Liver (tissue), 9 donors: Measurements from ENCODE around the gene PEAK1. TPM values are rescaled to one million over a fixed set of nuclear protein-coding genes. Genes with fewer than 3 reads are reported as not detected.

Experiments used
- DNase-seq: peaks from one replicate; pipeline ENCODE4 v3.0.0-alpha.2; 2017; ENCODE audit warnings: low spot score
- H3K27ac ChIP-seq, 2 donors: one replicate each; pipeline ENCODE4 v1.7.0; 2013; ENCODE audit warnings: inconsistent platforms in 2 of 2, low read length in 2 of 2, control low read depth in 1 of 2, low read depth in 1 of 2, mild to moderate bottlenecking in 1 of 2
- H3K27me3 ChIP-seq, 4 donors: one replicate each; pipeline versions ENCODE4 v1.6.1 to v1.7.0; 2013; ENCODE audit warnings: low read length in 3 of 4, inconsistent platforms in 1 of 4, mild to moderate bottlenecking in 1 of 4, moderate library complexity in 1 of 4; ENCODE audit not compliant: control insufficient read depth in 4 of 4, insufficient read depth in 4 of 4
- H3K36me3 ChIP-seq, 4 donors: one replicate each; pipeline versions ENCODE4 v1.6.1 to v1.7.0; 2013; ENCODE audit warnings: low read length in 3 of 4, mild to moderate bottlenecking in 3 of 4, low read depth in 1 of 4, moderate library complexity in 1 of 4; ENCODE audit not compliant: control insufficient read depth in 4 of 4, insufficient read depth in 3 of 4
- H3K4me1 ChIP-seq, 4 donors: one replicate each; pipeline versions ENCODE4 v1.6.1 to v1.7.0; 2013; ENCODE audit warnings: low read length in 3 of 4, mild to moderate bottlenecking in 3 of 4, moderate library complexity in 1 of 4; ENCODE audit not compliant: control insufficient read depth in 4 of 4, insufficient read depth in 4 of 4
- H3K4me3 ChIP-seq, 3 donors: one replicate each; pipeline versions ENCODE4 v1.6.1 to v1.7.0; 2013; ENCODE audit warnings: low read length in 3 of 3, control low read depth in 1 of 3, low read depth in 1 of 3, mild to moderate bottlenecking in 1 of 3
- H3K9ac ChIP-seq, 2 donors: one replicate each; pipeline ENCODE4 v1.7.0; 2013; ENCODE audit warnings: low read length in 2 of 2, mild to moderate bottlenecking in 2 of 2, moderate library complexity in 2 of 2, control low read depth in 1 of 2, low read depth in 1 of 2
- H3K9me3 ChIP-seq, 4 donors: one replicate each; pipeline versions ENCODE4 v1.6.1 to v1.7.0; 2013; ENCODE audit warnings: low read length in 3 of 4; ENCODE audit not compliant: control insufficient read depth in 4 of 4
- EGR1 ChIP-seq, 2 donors: IDR thresholded peaks; 2 replicates each; pipeline ENCODE4 v1.6.1; 2016 to 2018; ENCODE audit warnings: antibody characterized with exemption in 2 of 2, low read depth in 2 of 2
- FOXA1 ChIP-seq: IDR thresholded peaks from 2 replicates; pipeline ENCODE4 v1.6.1; 2016; ENCODE audit warnings: antibody characterized with exemption
- GABPA ChIP-seq, 2 donors: IDR thresholded peaks in 1 of 2; conservative IDR thresholded peaks in 1 of 2; 2 replicates each; pipeline ENCODE4 v1.6.1; 2016; ENCODE audit warnings: antibody characterized with exemption in 2 of 2, mild to moderate bottlenecking in 1 of 2, moderate library complexity in 1 of 2
- HNF4A ChIP-seq, 2 donors: conservative IDR thresholded peaks; 2 replicates each; pipeline ENCODE4 v1.6.1; 2016; ENCODE audit warnings: antibody characterized with exemption in 2 of 2, mild to moderate bottlenecking in 2 of 2
- HNF4G ChIP-seq: IDR thresholded peaks from 2 replicates; pipeline ENCODE4 v1.6.1; 2016; ENCODE audit warnings: antibody characterized with exemption
- JUND ChIP-seq, 2 donors: IDR thresholded peaks; 2 replicates each; pipeline ENCODE4 v1.6.1; 2016; ENCODE audit warnings: antibody characterized with exemption in 2 of 2
- MAX ChIP-seq: IDR thresholded peaks from 2 replicates; pipeline ENCODE4 v1.6.1; 2016; ENCODE audit warnings: antibody characterized with exemption
- NR2F2 ChIP-seq: IDR thresholded peaks from 2 replicates; pipeline ENCODE4 v1.6.1; 2016; ENCODE audit warnings: antibody characterized with exemption
- RAD21 ChIP-seq, 2 donors: IDR thresholded peaks; 2 replicates each; pipeline ENCODE4 v1.6.1; 2016; ENCODE audit warnings: antibody characterized with exemption in 2 of 2, mild to moderate bottlenecking in 2 of 2
- REST ChIP-seq: IDR thresholded peaks from 2 replicates; pipeline ENCODE4 v1.6.1; 2016; ENCODE audit warnings: antibody characterized with exemption, mild to moderate bottlenecking
- TAF1 ChIP-seq: conservative IDR thresholded peaks from 2 replicates; pipeline ENCODE4 v1.6.1; 2016; ENCODE audit warnings: antibody characterized with exemption, mild to moderate bottlenecking
- YY1 ChIP-seq: IDR thresholded peaks from 2 replicates; pipeline ENCODE4 v1.6.1; 2016; ENCODE audit warnings: antibody characterized with exemption, mild to moderate bottlenecking
- ZBTB33 ChIP-seq: IDR thresholded peaks from 2 replicates; pipeline ENCODE4 v1.6.1; 2016; ENCODE audit warnings: antibody characterized with exemption
- WGBS: extraction: QIAGEN DNeasy Blood & Tissue Kit; methylation state at CpG from one replicate; pipeline ENCODE4 v1.1.7; 2013; 5-methylcytosine and 5-hydroxymethylcytosine counted together
- polyA plus RNA-seq, 2 donors: library from polyadenylated mRNA; stranded (reverse) in 1 of 2; unstranded in 1 of 2; fragments of 200-250 nt in 1 of 2; fragments of >200 nt in 1 of 2; fragmentation: Nextera tagmentation in 1 of 2; extraction: Ambion mirVana in 1 of 2; gene quantifications; one replicate each; pipeline versions ENCODE4 v1.2.1 to v1.2.3, GENCODE V29; 2013 to 2015
- total RNA-seq, 2 donors: library from RNA; depleted of rRNA; stranded (reverse); fragments of >200 nt; gene quantifications; one replicate each; pipeline ENCODE4 v1.2.3, GENCODE V29; 2014
- donor health status: healthy.
- donor health status: healthy.
- donor health status: healthy.
- donor health status: healthy.
- donor health status: healthy.

Gene PEAK1
- total and polyA plus RNA-seq, 4 donors, result 1.8 to 14.9 (median 5.8) TPM

- Histone ChIP-seq H3K27ac (no peak overlapping the region), H3K36me3 (peaks cover 18 to 62% (median 36%) of the 10 kb centered on the region in 4 donors), H3K4me3 (no peak overlapping the region), H3K9me3 (no peaks in the 10 kb centered on the region), H3K9ac (no peak overlapping the region), H3K27me3 (no peaks in the 10 kb centered on the region), H3K4me1 (no peaks in the 10 kb centered on the region)
- 93% methylated on average over 3 of the region's 3 CpGs for WGBS
- TF ChIP-seq NR2F2 (no peak), MAX (no peak), HNF4G (no peak), GABPA (IDR thresholded peaks at IDR 0.05 in 1 of 2, conservative IDR thresholded peaks at IDR 0.05 in 1 of 2) (no peak), TAF1 (no peak), YY1 (no peak), ZBTB33 (no peak), HNF4A (conservative IDR thresholded peaks at IDR 0.05) (no peak), EGR1 (IDR thresholded peaks at IDR 0.05; ENCODE audit: low read depth in 2 of 2) (no peak), JUND (IDR thresholded peaks at IDR 0.05) (no peak), FOXA1 (no peak), REST (no peak)
- DNase-seq, result no peak
These were observed 49.0 kb upstream of the PEAK1 start for GRCh38 chr15:77468896-77469295.

- Histone ChIP-seq H3K27ac (no peak overlapping the region), H3K27me3 (no peaks in the 10 kb centered on the region), H3K4me3 (no peak overlapping the region), H3K9ac (no peak overlapping the region), H3K4me1 (no peaks in the 10 kb centered on the region), H3K36me3 (peaks cover 14 to 50% (median 33%) of the 10 kb centered on the region in 4 donors), H3K9me3 (no peaks in the 10 kb centered on the region)
- no peak for DNase-seq
- TF ChIP-seq ZBTB33 (no peak), RAD21 (IDR thresholded peaks at IDR 0.05) (no peak)
- WGBS, result 96% methylated on average over 1 of the region's 1 CpG
These were observed 46.6 kb upstream of the PEAK1 start for GRCh38 chr15:77466521-77466920.
